ENCODE results near the gene ADAMTSL4. TPM values are rescaled to one million over a fixed set of nuclear protein-coding genes. Genes with fewer than 3 reads are reported as not detected.

Gene ADAMTSL4
- total RNA-seq, 1 donor from 2014 or later = 6.7 TPM

DNA sequence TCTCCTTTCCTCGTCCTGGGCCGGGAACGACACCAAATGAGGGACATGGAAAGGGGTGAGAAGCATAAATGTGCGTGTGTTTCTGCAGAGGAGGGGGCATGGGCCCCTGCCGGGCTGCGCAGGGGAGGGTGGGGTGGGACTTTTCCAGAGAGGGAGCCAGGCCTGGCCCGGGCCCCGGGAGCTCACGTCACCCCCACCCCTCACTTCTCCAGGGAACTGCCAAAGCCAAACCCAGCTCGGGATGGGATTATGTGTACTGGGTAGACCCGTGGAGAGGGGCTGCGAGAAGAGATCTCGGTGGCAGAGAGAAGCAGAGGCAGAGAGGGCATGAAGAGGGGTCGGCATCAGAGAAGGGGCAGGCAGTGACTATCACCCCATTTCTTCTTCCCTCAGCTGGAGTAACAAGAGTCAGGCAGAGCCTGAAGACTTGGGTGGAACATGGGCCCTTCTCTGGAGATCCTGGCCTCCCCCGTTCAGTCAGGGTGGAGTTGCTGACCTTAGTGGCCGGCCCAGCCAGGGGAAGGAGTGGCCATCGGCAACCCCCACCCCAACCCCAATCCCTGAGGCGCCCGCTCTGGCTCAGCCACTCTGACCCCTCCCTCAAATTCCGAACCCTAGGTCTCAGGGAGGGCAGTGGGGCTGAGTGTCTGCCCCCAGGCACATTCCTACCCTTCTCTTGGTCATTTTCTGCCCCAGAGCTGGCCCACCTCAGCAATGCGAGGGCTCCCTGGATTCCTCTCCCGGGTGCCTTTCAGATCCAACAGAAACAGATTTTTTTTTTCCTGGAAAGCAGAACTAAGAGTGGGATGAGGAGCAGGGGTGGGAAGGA is 1.2 kb downstream of the ADAMTSL4 start:
- Histone ChIP-seq H3K4me1 (ENCODE audit: insufficient read depth, low read length) (peaks cover 14% of the 10 kb centered on the region), H3K27me3 (ENCODE audit: insufficient read depth, low read length) (no peaks in the 10 kb centered on the region), H4K20me1 (ENCODE audit: insufficient read depth, low read length) (no peaks in the 10 kb centered on the region), H3K9me3 (ENCODE audit: insufficient read depth, low read depth, low read length) (no peaks in the 10 kb centered on the region), H3K4me3 (ENCODE audit: insufficient read depth, low read depth, low read length) (no peak overlapping the region), H3K4me2 (ENCODE audit: low read length) (no peak overlapping the region), H3K27ac (ENCODE audit: low read depth, low read length) (no peak overlapping the region), H3K9ac (ENCODE audit: low read length) (no peak overlapping the region), H2AFZ (ENCODE audit: low read depth, low read length) (no peak overlapping the region), H3K36me3 (ENCODE audit: insufficient read depth, low read length) (no peaks in the 10 kb centered on the region), H3K79me2 (ENCODE audit: insufficient read depth, low read length) (no peaks in the 10 kb centered on the region)
- DNase-seq (ENCODE audit: low read depth) (no peak), FAIRE-seq (no peak)
- Mint-ChIP-seq H3K4me3 (ENCODE audit: unreplicated experiment) (peak overlapping the region; percentile 80), H3K27ac (ENCODE audit: unreplicated experiment) (no peak overlapping the region), H3K9me3 (ENCODE audit: unreplicated experiment) (no peaks in the 10 kb centered on the region), H3K27me3 (ENCODE audit: low read depth, unreplicated experiment) (no peaks in the 10 kb centered on the region), H3K4me1 (ENCODE audit: low read depth, unreplicated experiment) (peaks cover 14% of the 10 kb centered on the region), H3K36me3 (ENCODE audit: low read depth, unreplicated experiment) (no peaks in the 10 kb centered on the region)
- no peak for TF ChIP-seq EZH2 (IDR thresholded peaks at IDR 0.05; ENCODE audit: insufficient read depth, low read length)
- TF ChIP-seq, protein P1, sequence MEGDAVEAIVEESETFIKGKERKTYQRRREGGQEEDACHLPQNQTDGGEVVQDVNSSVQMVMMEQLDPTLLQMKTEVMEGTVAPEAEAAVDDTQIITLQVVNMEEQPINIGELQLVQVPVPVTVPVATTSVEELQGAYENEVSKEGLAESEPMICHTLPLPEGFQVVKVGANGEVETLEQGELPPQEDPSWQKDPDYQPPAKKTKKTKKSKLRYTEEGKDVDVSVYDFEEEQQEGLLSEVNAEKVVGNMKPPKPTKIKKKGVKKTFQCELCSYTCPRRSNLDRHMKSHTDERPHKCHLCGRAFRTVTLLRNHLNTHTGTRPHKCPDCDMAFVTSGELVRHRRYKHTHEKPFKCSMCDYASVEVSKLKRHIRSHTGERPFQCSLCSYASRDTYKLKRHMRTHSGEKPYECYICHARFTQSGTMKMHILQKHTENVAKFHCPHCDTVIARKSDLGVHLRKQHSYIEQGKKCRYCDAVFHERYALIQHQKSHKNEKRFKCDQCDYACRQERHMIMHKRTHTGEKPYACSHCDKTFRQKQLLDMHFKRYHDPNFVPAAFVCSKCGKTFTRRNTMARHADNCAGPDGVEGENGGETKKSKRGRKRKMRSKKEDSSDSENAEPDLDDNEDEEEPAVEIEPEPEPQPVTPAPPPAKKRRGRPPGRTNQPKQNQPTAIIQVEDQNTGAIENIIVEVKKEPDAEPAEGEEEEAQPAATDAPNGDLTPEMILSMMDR (IDR thresholded peaks at IDR 0.05; ENCODE audit: insufficient read depth, low read depth, low read length) = no peak

- DNase-seq (ENCODE audit: low read depth) = no peak
- H3K36me3 Mint-ChIP-seq (ENCODE audit: low read depth, unreplicated experiment) = no peaks in the 10 kb centered on the region
- no peak overlapping the region for H3K27ac Mint-ChIP-seq (ENCODE audit: unreplicated experiment)
- TF ChIP-seq, protein P1 (IDR thresholded peaks at IDR 0.05; ENCODE audit: insufficient read depth, low read depth, low read length) = no peak
- no peak for TF ChIP-seq EZH2 (IDR thresholded peaks at IDR 0.05; ENCODE audit: insufficient read depth, low read length)
- H3K4me3 ChIP-seq (ENCODE audit: insufficient read depth, low read depth, low read length) = no peak overlapping the region
- H3K4me3 Mint-ChIP-seq (ENCODE audit: unreplicated experiment) = no peak overlapping the region
- H3K4me2 ChIP-seq (ENCODE audit: low read length) = no peak overlapping the region
- H2AFZ ChIP-seq (ENCODE audit: low read depth, low read length) = no peak overlapping the region
- no peaks in the 10 kb centered on the region for H3K36me3 ChIP-seq (ENCODE audit: insufficient read depth, low read length)
- H3K9me3 Mint-ChIP-seq (ENCODE audit: unreplicated experiment) = no peaks in the 10 kb centered on the region
- no peak for FAIRE-seq
- no peaks in the 10 kb centered on the region for H3K27me3 ChIP-seq (ENCODE audit: insufficient read depth, low read length)
- no peaks in the 10 kb centered on the region for H3K79me2 ChIP-seq (ENCODE audit: insufficient read depth, low read length)
- no peak overlapping the region for H3K27ac ChIP-seq (ENCODE audit: low read depth, low read length)
- H4K20me1 ChIP-seq (ENCODE audit: insufficient read depth, low read length) = peaks cover 6% of the 10 kb centered on the region
- H3K9ac ChIP-seq (ENCODE audit: low read length) = no peak overlapping the region
- peaks cover 14% of the 10 kb centered on the region for H3K4me1 ChIP-seq (ENCODE audit: insufficient read depth, low read length)
- no peaks in the 10 kb centered on the region for H3K27me3 Mint-ChIP-seq (ENCODE audit: low read depth, unreplicated experiment)
- H3K4me1 Mint-ChIP-seq (ENCODE audit: low read depth, unreplicated experiment) = peaks cover 14% of the 10 kb centered on the region
- H3K9me3 ChIP-seq (ENCODE audit: insufficient read depth, low read depth, low read length) = no peaks in the 10 kb centered on the region
Measured at GRCh38 chr1:150551051-150551783, 2.0 kb downstream of the ADAMTSL4 start.

All from astrocyte (in vitro differentiated cells and primary cell).